ENCODE measurements around the gene THEMIS2.

Gene THEMIS2

DNA sequence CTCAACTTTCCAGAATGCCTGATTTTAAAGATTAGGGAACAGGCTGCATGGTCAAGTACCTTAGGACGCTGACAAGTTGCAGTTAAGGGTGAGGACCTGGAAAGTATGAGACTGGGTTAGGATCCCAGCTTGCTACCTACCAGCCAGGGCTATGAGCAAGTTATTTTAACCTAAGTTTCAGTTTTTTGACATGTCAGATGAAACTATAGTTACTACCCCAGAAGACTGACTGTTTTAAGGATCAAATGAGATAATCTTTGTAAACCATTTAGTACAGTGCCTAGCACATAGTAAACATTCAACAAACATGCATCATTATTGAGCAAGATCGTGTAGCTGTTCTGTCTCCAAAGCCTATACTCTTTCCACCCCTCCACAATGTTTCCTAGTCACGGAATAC is 14.4 kb downstream of the THEMIS2 start:
- DNase-seq = no peak

DNA sequence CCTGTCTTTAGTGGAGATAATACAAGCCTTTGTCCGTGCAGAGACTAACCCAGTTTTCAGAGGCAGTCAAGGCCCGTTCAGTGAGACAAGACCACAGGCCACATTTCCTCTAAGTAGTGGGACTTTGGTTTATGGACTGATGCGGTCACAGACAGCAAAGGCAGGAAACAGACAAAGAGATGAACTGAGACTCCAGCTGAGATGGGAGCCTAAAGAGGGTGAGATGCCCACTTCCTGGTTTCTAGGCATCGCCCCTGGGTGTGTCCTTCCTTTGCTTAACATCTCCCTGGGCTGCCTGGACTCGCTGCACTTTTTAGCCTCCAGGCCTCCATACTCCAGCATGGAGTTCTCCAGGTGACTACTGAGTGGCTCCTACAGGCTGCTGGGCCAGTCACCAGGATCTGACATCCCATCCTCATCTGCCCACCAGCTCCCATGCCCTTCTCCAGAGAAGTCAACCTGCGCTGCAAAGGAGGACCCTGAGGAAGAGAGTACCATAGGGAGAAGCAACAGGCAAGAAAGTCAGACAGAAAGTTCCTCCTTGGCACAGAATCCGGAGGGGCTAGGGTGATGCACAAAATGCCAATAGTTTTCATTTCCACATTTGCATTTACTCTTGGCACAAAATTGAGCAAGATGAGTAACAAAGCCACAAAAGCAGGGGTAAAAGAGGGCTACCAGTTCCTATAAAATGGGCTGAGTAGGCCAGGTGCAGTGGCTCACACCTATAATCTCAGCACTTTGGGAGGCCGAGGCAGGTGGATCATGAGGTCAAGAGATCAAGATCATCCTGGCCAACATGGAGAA is 15.1 kb downstream of the THEMIS2 start:
- DNase-seq = peak; percentile 70

DNA sequence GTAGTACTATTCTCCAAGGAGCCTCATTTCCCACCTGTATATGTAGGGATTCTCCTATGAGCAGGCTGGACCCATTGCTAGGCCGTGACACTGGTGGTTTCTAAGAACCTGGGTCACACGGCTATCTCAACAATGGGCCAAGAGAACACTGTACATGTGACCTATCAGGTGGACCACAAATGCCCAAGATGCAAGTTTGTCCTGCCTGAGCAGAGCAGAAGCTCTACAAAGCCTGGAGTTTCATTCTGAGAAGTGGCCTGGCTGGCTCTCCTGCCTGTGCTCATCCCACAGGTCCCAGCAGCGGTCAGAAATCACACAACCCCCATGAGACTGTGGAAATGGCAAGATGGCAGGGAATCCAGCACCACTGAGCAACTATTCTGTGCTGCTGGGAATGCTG is 17.2 kb downstream of the THEMIS2 start:
- no peak for DNase-seq

DNA sequence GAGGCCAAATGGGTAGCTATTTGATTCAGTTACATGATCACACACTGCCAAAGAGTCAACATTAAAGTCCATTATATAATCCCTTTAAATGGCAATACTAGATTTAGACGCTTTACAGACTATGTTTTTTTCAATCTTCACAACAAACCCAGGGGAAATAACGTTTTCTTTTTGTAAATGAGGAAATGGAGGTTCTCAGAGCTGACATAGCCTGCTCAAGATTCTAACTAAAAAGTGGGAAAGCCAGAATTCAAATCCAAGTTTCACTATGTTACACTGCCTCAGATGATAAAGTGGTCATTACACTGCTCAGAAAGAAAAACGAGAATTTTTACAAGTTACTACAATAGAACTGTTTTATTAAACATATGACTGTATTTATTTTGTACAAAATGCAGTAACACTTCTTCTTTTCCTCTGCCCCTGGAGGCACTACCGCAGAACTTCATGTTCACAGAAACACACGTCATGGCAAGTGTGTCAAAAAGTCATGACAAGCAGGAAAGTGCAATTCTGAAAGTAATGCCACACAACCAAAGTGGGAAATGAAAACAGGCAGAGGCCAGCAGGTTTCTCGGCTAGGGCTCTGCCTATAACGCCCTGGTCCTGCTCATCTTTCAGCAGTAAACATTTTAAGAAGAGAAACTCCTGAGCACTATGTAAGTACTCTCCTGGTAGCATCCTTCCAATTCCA is 19.0 kb downstream of the THEMIS2 start:
- DNase-seq = peak; percentile 96

DNA sequence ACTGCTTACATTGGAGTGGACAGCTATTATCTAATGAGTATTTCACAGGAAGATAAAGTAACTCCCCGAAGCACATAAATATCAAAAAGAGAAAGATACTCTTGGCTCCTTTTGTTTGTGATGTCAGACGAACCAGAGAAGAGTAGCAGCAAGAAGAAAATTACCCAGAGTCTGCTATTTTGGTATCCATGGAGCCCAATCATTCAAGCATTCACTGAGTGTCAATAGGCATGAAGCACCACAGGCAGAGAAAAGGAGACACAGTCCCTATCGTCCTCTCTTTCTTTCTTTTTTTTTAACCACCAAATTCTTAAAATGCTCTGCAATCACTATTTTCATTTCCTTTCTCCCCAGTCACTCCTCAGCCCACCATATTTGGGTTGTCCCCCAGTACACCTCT is 22.2 kb downstream of the THEMIS2 start:
- no peak for DNase-seq

DNA sequence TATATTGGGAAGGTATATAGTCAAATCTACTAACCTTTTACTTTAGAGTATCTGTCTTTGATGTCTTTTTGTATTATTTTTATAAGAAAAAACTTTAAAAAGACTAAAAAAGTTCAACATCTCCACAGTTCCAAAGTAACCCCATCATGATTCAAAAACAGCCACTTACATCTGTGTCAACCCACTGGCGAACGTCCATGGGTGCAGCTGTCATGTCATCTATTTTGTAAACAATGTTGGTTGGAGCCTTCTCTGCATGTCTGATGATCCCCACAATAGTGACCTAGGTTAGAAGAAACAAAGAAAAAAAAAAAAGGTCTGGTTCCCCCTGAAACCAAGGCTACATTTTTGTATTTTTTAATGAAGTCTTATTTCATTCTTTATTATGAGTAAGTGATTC is 34.4 kb downstream of the THEMIS2 start:
- DNase-seq = no peak

DNA sequence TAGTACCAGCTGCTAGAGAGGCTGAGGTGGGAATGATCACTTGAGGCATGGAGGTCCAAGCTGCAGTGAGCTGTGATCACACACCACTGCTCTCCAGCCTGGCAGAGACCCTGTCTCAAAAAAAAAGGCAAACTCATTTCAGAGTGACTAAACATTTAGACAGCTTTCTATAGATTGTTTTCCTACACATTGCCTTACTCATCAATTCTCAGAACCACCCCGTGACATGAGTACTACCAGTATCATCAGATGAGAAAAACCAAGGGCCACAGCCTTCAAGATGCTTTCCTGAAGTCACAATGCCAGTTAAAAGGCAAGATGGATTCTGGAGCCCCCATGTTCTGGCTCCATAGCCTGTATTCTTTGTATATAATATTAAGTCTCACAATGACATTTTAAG is 40.1 kb downstream of the THEMIS2 start:
- no peak for DNase-seq

DNA sequence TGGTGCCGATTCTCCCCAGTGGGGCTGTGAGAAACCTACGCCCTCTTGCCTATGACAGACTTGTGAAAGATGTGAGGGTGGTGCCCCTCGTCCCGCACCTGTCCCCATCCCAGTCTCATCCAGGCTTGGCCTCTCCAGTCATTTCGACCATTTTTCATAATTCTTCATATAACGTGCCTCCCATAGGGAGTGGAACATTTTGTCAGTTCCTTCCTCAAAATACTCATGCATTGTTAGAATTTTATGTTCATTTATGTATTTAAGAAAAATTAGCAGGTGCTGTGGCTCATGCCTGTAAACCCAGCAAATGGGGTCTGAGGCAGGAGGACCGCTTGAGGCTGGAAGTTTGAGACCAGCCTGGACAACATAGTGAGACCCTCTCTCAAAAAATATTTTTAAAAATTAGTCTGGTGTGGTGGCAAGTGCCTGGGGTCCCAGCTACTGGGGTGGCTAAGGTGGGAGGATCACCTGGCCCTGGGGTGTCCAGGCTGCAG is 42.8 kb downstream of the THEMIS2 start:
- no peak for DNase-seq

DNA sequence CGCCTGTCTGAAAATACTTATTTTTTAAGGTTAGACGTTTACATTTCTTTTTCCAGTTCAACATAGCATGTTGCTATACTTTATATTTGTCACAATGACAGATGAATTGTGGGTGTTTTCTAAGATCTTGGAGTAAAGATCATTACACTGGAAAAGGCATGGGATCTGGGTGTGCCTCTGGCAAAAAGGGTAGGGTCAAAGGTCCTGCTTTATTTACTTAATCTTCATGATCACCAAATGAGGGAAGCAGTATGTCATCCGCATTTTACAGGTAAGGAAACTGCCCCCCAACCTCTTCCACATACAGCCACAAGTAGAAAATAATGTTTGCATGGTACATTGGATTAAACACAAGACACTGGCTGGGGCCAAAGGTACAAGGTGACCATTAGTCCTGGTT is 49.9 kb downstream of the THEMIS2 start:
- no peak for DNase-seq

DNA sequence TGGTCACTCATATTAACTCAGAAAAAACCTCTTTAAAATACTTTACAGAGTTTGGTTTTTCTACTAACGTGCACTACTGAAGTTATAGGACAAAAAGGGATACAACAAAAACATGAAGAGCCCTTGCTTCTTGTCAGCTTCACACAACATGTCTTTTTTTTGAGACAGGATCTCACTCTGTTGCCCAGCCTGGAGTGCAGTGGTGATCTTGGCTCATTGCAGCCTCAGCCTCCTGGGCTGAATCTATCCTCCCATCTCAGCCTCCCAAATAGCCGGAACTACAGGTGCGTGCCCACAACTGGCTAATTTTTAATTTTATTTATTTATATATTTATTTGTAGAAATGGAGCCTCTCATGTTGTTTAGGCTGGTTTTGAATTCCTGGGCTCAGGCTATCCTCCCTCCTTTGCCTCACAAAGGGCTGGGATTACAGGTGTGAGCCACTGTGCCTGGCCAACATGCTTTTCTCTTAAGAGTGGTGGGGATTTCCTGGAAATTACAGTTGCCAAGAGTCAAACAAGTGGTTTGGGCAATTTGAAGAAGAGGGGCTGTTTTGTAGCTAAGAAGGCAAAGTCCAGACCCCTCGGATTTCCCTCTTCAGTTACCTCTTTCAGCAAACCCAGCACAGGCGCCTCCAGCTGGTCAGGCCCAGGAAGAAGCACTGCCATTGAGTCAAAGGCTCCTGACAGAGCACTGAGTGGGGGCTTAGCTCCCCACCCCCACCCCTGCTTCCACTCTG is 56.0 kb downstream of the THEMIS2 start:
- DNase-seq = no peak

DNA sequence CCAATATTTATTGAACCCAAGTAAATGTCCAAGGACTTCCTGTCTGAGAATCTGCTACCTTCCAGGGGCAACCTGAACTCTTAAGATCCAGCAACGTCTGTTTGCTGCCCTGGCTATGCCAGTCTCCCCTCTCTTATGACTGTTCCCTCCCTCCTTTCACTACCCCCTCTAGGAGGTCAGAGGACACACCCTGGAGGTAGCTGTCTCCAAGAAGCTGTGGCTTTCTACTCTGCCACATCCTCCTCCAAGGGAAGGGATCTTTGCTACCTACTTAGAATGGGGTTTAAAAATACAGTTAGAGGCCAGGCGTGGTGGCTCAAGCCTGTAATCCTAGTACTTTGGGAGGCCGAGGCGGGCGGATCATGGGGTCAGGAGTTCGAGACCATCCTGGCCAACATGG is 58.8 kb downstream of the THEMIS2 start:
- no peak for DNase-seq

DNA sequence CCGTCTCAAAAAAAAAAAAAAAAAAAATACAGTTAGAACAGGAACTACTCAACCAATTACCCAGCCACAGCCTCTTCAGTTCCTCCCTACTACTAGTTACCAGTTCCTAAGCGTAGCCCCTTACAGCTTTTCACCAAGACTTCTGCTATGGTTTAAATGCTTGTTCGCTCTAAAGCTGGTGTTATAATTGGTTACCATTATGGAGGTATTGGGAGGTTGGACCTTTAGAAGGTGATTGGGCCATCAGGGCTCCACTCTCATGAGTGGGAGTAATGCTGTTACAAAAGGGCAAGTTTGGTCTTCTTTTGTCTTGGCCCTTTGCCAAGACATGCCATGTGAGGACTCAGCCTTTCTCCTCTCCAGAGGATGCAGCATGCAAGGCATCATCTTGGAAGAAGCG is 59.4 kb downstream of the THEMIS2 start:
- peak; percentile 67 for DNase-seq

DNA sequence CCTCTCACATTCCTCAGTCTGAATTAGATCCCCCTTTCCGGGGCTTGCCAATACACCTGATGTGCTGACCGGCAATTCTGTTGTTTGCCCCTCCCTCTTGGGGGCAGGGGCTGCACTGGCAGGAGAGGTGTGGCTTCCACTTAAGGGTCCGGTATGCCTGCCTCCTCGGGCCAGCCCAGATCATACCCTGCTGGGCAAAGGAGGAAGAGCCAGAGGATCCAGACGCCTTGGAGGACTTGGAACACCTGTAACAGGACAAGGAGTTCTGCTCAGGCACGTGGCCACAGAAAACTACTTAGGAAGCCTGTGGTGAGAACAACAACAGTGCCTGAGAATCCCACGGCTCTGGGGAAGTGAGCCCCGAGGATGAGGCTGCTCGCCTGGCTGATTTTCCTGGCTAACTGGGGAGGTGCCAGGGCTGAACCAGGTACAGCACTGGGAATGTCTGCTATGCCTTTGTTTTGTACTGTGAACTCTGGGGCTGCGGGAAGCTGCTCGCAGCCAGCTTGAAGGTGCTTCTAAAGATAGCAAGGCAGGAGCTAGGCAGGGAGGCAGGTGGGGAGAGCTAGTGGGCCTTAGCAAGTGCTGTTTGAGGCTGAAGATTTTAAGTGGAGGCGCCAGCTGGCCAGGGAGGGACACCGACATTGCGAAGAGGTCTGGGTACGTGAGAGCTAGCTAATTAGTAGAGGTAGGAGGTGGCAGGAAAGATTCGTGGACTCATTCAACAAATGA is 62.6 kb downstream of the THEMIS2 start, which contains the start of gene SMPDL3B:
Gene SMPDL3B (plus strand): TSS at position 183 of the 732 bp plus-strand sequence. CDS start 184 bp downstream, at position 367.
- DNase-seq = no peak

DNA sequence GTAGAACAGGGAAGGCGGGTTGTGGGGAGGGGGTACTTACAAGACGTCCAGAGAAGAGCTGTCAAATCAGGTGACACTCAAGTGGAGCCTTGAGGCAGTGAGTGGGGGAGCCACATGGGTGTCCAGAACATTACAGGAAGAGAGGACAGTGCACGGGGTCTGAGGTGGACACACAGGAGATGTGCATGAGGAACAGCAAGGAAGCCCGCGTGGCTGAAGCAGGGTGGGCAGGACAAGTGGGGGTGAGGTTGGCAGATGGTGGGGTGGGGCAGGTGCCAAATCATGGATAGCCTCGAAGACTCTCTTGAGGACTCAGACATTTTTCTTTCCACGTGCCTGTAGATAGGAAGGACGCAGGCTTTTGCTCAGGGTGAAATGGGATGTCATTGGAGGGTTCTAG is 63.4 kb downstream of the THEMIS2 start:
- no peak for DNase-seq

All from inflammatory macrophage treated with lipopolysaccharide for 4 hours (primary cell).